Medulla oblongata (tissue), 1 donor: ENCODE measurements around the gene ARL6IP1.

Source experiments
- DNase-seq: peaks from one replicate; pipeline ENCODE4 v3.0.0-alpha.2; 2015; ENCODE audit errors: extremely low spot score

Gene ARL6IP1

DNA sequence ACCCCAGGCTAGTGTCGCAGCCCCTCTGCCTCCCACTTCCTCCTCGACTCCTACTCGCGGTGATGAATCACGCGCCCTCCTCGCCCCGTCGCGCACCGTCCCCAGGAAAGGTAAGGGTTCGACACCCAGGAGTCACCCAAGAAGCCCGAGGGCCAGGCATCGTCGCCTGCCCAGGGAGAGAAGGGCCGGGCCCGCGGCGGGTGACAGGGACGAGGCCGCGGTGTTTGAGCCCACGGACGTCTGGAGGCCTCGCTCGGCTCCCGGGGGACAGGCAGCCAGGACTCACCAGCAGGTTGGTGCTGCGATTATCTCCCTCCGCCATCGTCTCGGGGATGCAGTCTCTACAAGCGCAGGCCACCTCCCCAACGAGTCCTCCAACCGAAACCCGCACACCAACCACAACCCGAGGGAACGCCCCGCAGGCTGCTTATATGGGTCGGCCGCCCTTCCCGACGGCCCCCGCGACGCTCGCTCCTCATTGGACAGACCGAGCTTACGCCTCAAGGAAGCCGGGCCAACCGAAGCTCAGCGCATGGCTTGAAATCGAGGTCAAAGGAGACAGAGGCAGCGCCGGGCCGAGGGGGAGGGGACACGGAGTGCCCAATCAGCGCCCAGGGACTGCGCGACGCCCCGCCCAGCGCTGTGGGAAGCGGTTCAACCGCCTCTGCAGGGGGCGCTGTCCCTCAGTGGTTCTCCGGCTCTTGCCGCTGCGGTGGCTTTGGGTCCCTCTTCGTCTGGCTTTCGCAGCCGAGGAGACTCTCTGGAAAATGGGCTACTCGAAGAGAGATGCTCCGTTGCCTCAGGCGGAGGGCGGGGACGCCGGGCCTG, at the start of gene ARL6IP1:
Gene ARL6IP1 (minus strand): TSS at position 405 of the 828 bp plus-strand sequence. CDS start 83 bp downstream, at position 322.
- DNase-seq, result peak; percentile 100

DNA sequence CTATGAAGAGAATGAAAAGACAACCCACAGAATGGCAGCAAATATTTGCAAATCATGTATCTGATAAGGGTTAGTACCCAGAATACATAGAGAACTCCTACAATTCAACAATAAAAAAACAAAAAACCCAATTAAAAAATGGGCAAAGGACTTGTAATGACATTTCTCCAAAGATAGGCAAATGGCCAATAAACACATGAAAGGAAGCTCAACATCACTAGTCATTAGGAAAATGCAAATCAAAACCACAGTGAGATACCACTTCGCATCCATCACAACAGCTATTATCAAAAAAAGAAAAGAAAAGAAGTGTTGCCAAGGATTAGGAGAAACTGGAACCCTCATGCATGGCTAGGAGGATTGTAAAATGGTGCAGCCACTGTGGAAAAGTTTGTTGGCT, 45.1 kb upstream of the ARL6IP1 start:
- no peak for DNase-seq

DNA sequence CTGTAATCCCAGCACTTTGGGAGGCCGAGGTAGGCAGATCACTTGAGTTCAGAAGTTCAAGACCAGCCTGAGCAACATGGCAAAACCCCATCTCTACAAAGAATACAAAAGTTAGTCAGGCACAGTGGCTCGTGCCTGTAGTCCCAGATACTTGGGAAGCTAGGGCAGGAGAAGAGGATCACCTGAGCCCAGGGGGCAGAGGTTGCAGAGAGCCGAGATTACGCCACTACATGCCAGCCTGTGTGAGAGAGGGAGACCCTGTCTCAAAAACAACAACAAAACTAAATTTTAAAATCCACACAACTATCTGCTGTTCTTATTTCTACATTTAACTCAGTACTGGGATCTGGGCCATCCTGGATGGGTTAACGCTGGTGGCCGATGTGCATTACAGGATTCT, 41.2 kb upstream of the ARL6IP1 start:
- DNase-seq, result no peak

DNA sequence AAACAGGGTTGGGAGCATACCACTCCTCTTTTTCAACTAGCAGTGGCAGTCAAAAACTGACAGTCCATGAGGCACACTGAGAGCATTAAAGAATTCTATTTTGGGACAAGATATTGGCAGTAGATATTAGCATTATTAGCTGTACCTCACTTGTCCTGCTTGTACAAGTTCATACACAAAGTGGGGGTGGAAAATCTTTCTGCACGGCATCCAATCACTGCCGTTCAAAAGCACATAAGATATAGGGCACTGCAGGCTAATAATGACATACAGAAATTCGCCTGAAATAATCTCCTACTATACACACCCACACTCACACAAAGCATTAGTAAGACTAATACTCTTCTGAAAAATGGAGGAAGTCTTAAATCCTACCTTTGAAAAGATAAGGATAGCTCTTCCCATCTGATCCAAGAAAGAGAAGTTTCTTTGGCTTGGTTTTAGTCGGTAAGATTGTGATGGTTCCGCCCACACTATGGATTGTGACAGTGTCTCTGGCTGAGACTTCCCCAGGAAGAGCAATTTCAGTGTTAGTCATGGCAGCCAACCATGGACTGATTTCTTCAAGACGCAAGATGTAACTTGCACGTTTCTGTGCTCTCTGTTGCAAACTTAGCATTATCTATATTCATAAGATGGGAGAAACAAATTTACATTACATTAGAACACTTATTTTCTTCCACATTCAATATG, 40.6 kb upstream of the ARL6IP1 start:
- DNase-seq, result no peak

DNA sequence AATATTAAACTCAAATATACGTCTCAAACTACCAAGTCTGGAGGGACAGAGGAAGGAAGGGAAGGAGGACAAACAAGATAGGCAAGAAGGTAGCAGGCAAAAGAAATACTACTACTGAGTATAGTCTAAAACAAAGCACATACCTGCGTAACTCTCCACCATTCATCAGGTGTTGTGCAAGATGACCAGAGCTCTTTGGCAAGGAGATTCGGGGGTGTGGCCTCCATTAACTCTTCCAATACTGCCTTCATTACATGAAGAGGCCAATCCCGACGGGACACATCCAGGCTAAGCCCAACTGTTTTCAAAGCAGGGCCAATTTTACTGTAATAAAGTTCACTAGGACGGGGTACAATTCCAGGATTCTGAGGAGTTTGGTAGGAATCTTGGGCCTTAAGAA, 38.2 kb upstream of the ARL6IP1 start:
- DNase-seq, result no peak

DNA sequence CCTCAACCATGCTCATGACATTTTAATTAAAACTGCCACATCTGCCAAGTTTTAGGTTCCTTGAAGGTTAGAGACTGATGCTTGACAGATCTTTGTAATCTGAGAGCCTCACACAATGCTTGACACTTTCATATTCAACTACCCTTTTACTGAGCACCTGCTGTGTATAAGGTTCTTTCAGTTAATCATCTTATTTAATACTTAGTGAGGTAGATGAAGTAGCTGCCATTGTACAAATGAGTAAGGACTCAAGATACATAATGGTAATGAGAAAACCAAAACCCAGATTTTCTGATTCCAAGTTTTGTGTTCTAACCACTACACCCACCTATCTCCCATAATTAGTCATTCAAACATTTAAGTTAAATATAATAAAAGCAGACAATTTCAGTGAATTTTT, 35.4 kb upstream of the ARL6IP1 start:
- DNase-seq, result no peak

DNA sequence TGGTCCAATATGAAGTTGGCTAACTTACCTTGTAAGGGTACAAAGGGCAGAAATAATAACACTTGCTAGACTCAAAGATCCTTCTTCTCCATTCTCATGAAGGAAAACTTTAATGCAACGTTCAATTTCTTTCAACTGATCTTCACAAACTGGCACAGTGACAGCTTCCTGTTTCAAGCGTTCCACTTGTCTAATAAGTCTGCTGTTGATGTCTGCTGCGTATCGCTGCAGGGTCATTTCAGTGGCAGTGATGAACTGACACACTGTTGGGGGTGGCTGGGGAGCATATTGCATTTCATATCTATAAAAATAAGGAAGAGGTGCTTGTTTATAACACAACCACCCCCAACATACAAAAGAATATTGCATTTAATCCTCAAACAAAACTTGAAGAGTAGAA, 33.5 kb upstream of the ARL6IP1 start:
- no peak for DNase-seq

DNA sequence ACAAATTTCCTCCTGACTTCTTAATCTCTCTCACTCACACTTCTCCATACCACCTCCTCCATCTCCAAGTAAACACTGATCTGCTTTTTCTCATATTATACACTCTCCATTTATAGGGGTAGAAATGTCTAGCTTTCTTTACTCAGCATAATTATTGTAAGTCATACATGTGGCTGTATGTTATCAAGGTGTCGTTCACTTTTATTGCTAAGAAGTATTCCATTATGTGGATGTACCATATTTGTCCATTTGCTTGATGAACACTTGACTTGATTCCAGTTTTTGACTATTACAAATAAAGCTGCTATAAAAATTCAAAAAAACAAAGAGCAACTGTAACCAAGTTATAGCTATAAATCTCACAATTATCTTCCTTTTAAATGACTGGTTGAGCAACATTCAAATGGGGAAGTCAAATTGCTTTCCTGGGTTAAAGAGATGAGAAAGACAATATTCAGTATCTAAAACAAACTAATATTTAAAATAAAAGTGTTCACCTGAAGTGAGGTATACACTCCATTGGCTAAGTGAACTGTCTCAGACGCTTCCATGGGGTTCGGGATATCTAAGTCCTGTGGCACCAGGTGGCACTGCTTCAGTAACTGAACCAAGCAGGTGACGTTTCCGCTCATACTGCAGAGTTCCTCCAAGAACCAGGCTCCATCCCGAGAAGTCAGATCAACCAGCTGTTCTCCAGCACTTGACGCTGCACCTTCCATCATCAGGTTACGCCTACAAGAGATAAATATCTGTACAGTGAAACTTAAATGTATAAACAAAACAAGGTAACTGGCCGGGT, 32.6 kb upstream of the ARL6IP1 start:
- no peak for DNase-seq

DNA sequence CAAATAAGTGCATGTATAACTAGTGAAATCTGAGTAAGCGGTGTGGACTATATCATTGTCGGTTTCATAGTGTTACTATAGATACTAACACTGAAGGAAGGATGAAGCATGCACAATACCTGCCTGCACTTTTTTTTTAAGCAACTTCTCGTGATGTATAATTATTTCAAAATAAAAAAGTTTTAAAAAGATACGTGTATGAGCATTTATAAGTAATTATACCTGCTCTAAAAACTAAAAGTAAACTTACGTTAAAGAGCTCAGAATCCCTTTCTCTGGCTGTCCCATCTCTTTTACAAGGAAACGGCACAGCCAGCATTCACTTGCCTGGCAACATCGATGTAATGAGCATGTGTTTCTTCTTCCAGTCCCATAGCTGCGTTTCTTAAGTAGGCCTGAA, 31.3 kb upstream of the ARL6IP1 start:
- DNase-seq, result no peak

DNA sequence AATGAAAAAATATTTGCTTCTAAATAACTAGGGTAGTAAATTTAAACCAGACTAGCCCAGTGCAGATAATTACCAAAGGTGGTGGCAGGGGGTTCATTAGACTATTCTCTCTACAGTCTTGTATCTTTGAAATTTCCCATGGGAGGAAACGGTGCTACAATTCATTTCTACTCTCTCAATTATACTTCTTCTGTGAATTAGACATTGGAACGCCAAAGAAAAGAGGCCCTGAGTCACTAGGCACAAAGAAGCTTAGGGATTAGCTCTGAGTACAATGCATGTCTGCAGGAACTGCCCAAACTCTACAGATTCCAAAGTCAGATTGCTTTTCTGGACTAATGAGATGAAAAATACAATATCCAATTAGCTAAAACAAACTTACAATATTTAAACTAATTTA, 30.7 kb upstream of the ARL6IP1 start:
- DNase-seq, result no peak

DNA sequence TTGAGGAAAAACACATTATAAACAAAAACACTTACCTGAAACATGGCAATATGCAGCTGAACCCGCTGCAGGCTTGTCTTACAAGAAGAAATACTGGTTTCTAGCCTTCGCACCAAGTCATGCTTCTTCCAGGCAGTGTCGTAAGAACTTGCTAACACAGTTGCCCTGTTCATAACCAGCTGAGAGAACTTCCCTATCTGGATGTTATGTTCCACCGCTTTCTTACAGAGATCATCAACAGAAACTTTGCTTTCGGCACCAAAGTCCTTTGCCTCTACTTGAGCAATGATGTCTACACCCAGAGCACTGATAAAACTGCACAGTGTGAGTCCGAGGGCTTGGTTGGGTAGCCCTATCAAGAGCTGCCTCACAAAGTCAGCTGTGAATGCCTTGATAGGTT, 27.9 kb upstream of the ARL6IP1 start:
- no peak for DNase-seq

DNA sequence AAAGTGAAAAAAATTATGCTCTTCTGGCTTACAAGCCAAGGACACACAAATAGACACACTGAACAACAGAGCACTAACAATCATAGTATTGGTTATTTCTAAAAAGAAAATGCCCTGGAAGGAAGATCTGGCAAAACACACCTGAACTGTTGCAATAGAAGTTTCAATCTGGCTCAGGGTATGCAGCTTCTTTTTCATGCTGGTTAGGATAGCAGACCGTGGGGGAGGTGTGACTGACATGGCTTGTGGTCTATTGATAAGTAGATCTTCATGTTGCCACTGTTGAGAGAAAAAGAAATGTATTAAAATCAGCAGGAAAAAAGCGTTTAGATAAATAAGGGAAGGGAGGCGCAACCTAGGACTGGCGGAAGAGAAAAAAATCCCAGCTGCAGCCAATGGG, 26.5 kb upstream of the ARL6IP1 start:
- no peak for DNase-seq

DNA sequence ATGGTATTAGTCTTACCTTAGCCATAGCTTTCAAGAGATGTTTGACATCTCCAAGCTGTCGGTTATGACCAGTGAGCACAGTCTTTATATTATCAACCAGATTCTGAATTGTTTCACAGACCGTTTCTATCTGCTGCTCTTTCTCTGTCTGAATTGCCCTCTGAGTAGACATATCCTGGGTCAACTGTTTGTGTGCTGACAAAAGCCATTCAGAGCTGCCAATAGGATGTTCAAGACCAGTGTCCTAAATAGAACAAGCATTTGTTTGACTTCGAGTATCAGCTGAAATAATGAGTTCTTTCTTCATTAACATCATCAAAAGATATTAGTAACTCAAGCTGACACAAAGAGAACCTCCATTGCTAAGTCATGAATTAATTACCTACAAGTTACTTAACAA, 14.9 kb upstream of the ARL6IP1 start:
- DNase-seq, result peak; percentile 86

DNA sequence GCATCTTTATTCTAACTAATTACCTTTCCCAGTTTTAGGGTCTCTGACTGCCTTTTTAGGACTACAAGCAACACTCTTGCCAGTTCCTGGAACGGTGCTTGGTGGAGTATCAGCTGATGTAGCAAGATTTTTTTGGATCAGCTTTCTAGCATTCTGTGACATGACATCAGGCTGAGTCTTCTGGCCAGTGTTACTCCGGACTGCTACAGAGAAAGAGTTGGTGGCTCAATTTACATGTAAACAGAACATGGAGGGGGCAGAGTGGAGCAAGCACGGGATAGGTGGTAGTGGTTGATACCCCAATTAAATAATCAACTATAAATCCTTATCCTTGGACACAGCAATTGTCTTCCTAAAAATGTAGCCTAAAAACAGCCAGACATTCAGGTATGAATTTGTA, 10.6 kb upstream of the ARL6IP1 start:
- no peak for DNase-seq

DNA sequence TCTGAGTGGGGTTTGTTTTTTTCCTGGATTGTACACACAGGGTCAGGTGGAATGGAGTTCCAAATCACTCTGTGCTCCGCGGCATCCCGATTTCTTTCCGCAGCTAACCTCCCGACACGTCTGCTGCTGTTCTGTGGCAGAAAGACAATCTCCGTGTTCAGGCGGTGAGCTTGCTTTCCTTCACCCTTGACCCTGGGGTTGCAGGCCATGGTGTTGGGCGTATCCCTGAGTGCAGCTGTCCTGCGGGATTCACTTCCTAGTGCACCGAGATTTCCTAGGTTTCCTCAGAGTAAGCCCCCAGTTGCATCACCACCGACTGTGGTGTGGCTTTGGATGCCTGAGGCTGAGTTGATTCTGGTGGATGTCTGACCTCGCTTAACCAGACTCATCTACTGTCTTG, 7.8 kb upstream of the ARL6IP1 start:
- DNase-seq, result no peak

DNA sequence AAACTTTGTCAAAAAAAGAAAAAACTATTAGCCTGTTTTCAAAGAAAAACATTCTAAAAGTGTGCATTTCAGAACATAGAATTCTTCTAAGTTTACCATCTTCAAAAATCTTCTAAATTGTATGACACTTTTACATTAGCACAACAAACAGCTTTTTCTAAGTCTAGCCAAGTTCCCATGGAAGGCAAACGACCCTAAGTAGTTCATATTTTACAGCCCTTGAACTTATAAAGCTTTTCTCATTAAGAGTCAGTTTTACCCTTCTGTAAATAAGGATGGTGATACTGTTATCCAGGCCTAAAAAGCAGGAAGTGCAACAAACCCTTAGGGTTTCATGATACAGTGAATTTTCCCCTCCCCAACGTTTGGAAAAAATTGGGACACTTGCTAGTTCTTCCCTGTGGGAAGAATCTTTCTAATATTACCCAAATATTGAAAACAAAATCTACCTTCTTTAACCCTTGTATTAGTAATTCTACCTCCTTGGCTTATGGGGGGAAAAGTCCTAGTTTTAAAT, 4.0 kb upstream of the ARL6IP1 start:
- no peak for DNase-seq

DNA sequence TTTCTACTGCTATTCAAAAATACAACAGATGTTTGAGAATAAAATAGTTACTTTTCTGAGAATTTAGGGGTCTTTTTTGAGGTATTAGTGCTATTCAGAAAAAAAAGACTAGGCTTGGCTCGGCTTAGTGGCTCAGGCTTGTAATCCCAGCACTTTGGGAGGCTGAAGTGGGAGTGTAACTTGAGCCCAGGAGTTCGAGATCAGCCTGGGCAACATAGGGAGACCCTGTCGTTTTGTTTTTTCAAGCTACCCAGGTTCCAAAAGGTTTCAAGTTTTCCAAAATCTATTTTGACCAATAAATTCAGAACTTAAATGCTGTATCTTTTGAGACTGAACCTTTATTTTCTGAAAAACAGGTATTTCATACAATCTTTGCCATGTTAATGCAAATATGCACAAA, 3.2 kb upstream of the ARL6IP1 start:
- no peak for DNase-seq

DNA sequence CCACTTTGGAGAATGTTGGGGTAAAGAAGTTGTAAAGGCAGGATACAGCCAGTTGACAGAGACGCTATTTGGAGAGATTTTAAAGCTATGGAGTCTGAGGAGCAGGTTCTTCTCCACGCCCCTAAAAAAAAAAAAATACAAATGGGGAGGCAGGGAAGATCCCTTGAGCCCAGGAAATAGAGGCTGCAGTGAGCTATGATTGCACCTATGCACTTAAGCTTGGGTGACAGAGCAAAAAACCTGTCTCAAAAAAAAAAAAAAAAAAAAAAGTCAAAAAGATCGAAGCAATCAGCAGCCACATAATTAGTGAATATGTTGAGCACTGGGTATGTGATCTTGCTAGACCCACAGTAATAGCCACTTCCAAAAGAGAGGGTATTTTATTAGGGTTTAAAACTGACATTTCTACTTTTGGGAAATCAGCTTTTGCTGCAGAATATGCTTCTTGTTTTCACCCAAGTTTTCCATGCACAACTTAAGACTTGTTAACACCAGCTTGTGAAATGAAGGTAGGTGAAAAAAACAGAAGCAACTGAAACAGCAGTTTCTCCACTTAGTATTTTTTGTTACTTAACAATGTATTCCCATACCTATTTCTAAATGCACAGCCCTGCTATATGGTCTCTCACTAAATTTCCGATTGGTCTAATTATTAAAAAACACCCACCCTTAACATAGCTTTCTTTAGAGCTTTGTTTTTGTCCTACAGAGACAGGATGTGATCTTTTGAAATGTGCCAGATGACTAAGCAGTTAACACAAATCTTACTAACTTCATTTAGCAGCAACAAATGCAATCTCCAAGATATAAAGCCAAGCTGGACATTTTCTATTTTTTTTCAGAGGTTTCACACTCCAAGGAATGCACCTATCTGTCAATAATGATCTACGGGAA, 2.5 kb upstream of the ARL6IP1 start:
- no peak for DNase-seq

DNA sequence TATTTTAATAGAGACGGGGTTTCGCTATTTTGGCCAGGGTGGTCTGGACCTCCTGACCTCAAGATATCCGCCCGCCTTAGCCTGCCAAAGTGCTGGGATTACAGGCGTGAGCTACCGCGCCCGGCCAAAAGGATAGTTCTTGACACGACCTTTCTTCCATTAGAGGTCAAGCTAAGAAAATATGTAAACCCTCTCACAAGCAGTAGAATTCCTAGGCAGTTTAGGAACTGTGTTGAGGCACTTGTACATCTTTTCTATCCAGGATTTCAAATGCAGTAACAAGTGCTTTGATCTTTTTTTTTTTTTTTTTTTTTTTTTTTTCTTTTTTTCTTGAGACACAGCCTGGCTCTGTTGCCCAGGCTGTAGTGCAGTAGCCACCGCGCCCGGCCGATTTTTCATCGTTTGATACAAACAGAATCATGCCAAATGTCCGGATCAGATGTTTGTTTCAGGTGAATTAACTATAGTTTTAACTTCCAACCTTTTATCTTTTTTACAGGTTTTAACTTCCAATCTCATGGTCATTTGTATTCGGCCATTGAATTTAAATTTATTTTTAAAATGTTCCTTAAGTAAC, 1.5 kb upstream of the ARL6IP1 start:
- no peak for DNase-seq

DNA sequence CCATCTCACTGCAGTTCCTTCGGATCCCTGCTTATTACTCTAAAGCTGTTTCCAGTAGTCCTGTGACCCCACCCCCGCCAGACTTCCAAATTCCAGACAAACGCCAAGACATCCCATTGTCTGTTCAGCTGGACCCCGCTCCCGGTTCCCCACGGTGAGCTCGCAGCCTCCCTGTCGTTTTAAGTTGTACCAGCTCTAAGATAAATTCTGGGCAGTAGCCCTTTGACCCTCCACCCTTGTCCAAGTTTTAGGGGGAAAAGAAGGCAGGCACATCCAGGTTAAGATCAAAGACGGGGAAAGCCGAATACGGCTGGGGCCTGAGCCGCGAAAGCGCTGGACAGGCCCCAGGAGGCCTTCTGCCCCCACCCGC, 589 bp downstream of the ARL6IP1 start:
- no peak for DNase-seq

DNA sequence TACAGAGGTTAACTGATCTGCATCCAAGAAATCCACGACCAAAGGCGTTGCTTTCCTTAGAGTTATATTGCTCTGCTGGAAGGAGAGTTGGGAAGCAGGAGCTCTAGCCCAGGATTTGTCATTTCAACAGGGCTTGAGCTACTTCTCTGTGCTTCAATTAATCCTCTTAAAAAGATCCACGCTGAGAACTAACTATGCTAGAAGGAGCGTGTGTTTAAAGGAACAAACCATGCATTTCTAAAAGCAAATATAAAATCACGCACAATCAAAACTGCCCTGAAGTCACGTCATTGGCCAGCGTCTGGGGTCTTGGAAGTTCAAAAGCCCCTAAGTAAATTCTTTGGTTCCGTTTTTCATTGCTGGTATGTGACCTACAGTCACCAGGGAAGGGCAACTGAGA, 1.1 kb downstream of the ARL6IP1 start:
- DNase-seq, result no peak
